ENCODE data around the gene FTCD. TPM values are rescaled to one million over a fixed set of nuclear protein-coding genes. Genes with fewer than 3 reads are reported as not detected.

FTCD gene
- total and polyA plus RNA-seq, 2 donors (not counting 1 experiment from before 2014, with no cell fraction given), result 0.27 to 1.3 TPM

GRCh38 chr21:46160657-46160906, 5.2 kb upstream of the FTCD start:
- no peak for TF ChIP-seq EZH2 (IDR thresholded peaks at IDR 0.05; ENCODE audit: low read length, missing control alignments)
- no peak for TF ChIP-seq CTCF (conservative IDR thresholded peaks at IDR 0.05 in 1 of 2, IDR thresholded peaks at IDR 0.05 in 1 of 2; ENCODE audit: low read depth in 1 of 2, low read length in 2 of 2)
- no peaks in the 10 kb centered on the region for H3K4me1 ChIP-seq (ENCODE audit: control insufficient read depth, extremely low read depth, insufficient read depth, low read length)
- DNase-seq (ENCODE audit: low read depth in 2 of 2), result no peak
- no peaks in the 10 kb centered on the region for H3K79me2 ChIP-seq (ENCODE audit: control insufficient read depth, insufficient read depth, low read length)
- no peaks in the 10 kb centered on the region for H4K20me1 ChIP-seq (ENCODE audit: control insufficient read depth, extremely low read depth, insufficient read depth, low read length)
- no peak overlapping the region for H3K4me3 ChIP-seq (replicated peaks in 1 of 4; ENCODE audit: control extremely low read depth in 1 of 4, insufficient read depth in 1 of 4, low read depth in 3 of 4, low read length in 4 of 4)
- H3K4me2 ChIP-seq (ENCODE audit: extremely low read depth, insufficient read depth, low read length), result no peak overlapping the region
- H3K9me3 ChIP-seq (ENCODE audit: control insufficient read depth, insufficient read depth, low read depth, low read length), result no peaks in the 10 kb centered on the region
- no peak overlapping the region for H3K27ac ChIP-seq (ENCODE audit: insufficient read depth, low read length)
- no peaks in the 10 kb centered on the region for H3K27me3 ChIP-seq (ENCODE audit: control insufficient read depth, insufficient read depth, low read length)
- H3K9ac ChIP-seq (ENCODE audit: insufficient read depth, low read length), result no peak overlapping the region
- H3K36me3 ChIP-seq (ENCODE audit: control insufficient read depth, insufficient read depth, low read length), result no peaks in the 10 kb centered on the region
- H2AFZ ChIP-seq (ENCODE audit: low read length), result no peak overlapping the region

- no peak for DNase-seq (ENCODE audit: low read depth in 2 of 2)
- Histone ChIP-seq H3K27ac (ENCODE audit: insufficient read depth, low read length) (no peak overlapping the region), H3K79me2 (ENCODE audit: control insufficient read depth, insufficient read depth, low read length) (no peaks in the 10 kb centered on the region), H3K4me2 (ENCODE audit: extremely low read depth, insufficient read depth, low read length) (no peak overlapping the region), H3K9me3 (ENCODE audit: control insufficient read depth, insufficient read depth, low read depth, low read length) (no peaks in the 10 kb centered on the region), H3K27me3 (ENCODE audit: control insufficient read depth, insufficient read depth, low read length) (no peaks in the 10 kb centered on the region), H3K4me1 (ENCODE audit: control insufficient read depth, extremely low read depth, insufficient read depth, low read length) (no peaks in the 10 kb centered on the region), H4K20me1 (ENCODE audit: control insufficient read depth, extremely low read depth, insufficient read depth, low read length) (no peaks in the 10 kb centered on the region), H3K9ac (ENCODE audit: insufficient read depth, low read length) (no peak overlapping the region), H3K4me3 (replicated peaks in 1 of 4; ENCODE audit: control extremely low read depth in 1 of 4, insufficient read depth in 1 of 4, low read depth in 3 of 4, low read length in 4 of 4) (no peak overlapping the region), H2AFZ (ENCODE audit: low read length) (no peak overlapping the region), H3K36me3 (ENCODE audit: control insufficient read depth, insufficient read depth, low read length) (no peaks in the 10 kb centered on the region)
- TF ChIP-seq CTCF (conservative IDR thresholded peaks at IDR 0.05 in 1 of 2, IDR thresholded peaks at IDR 0.05 in 1 of 2; ENCODE audit: low read depth in 1 of 2, low read length in 2 of 2) (no peak), EZH2 (IDR thresholded peaks at IDR 0.05; ENCODE audit: low read length, missing control alignments) (no peak)
Measured at GRCh38 chr21:46159841-46160656, 4.7 kb upstream of the FTCD start.

- Histone ChIP-seq H3K9me3 (ENCODE audit: control insufficient read depth, insufficient read depth, low read depth, low read length) (no peaks in the 10 kb centered on the region), H4K20me1 (ENCODE audit: control insufficient read depth, extremely low read depth, insufficient read depth, low read length) (no peaks in the 10 kb centered on the region), H3K27me3 (ENCODE audit: control insufficient read depth, insufficient read depth, low read length) (no peaks in the 10 kb centered on the region), H2AFZ (ENCODE audit: low read length) (no peak overlapping the region), H3K4me2 (ENCODE audit: extremely low read depth, insufficient read depth, low read length) (no peak overlapping the region), H3K4me3 (replicated peaks in 1 of 4; ENCODE audit: control extremely low read depth in 1 of 4, insufficient read depth in 1 of 4, low read depth in 3 of 4, low read length in 4 of 4) (no peak overlapping the region), H3K4me1 (ENCODE audit: control insufficient read depth, extremely low read depth, insufficient read depth, low read length) (no peaks in the 10 kb centered on the region), H3K79me2 (ENCODE audit: control insufficient read depth, insufficient read depth, low read length) (no peaks in the 10 kb centered on the region), H3K36me3 (ENCODE audit: control insufficient read depth, insufficient read depth, low read length) (no peaks in the 10 kb centered on the region), H3K9ac (ENCODE audit: insufficient read depth, low read length) (no peak overlapping the region), H3K27ac (ENCODE audit: insufficient read depth, low read length) (no peak overlapping the region)
- TF ChIP-seq EZH2 (IDR thresholded peaks at IDR 0.05; ENCODE audit: low read length, missing control alignments) (no peak), CTCF (conservative IDR thresholded peaks at IDR 0.05 in 1 of 2, IDR thresholded peaks at IDR 0.05 in 1 of 2; ENCODE audit: low read depth in 1 of 2, low read length in 2 of 2) (no peak)
- DNase-seq (ENCODE audit: low read depth in 2 of 2), result no peak
Measured at GRCh38 chr21:46159390-46159789, 4.0 kb upstream of the FTCD start.

Data from fibroblast of lung (primary cell).